Thoracic aorta (tissue), 2 donors: ENCODE results near the gene FKBP15. TPM values are rescaled to one million over a fixed set of nuclear protein-coding genes. Genes with fewer than 3 reads are reported as not detected.

Experiments
- ATAC-seq: fragments of 150-250 bp; one replicate; pipeline ENCODE4 v1.8.0; 2017; ENCODE audit warnings: low read depth; ENCODE audit not compliant: insufficient number of reproducible peaks, low FRiP score
- DNase-seq: peaks from one replicate; pipeline ENCODE4 v3.0.0-alpha.2; 2020; ENCODE audit warnings: low spot score
- H3K27ac ChIP-seq, 2 donors: fragments of 200-600 bp; sonication (generic); 1 replicate in 1 of 2; 2 replicates in 1 of 2; pipeline ENCODE4 v1.5.1; 2016; ENCODE audit warnings: mild to moderate bottlenecking in 2 of 2, moderate library complexity in 2 of 2
- H3K27me3 ChIP-seq: fragments of 200-600 bp; sonication (generic); replicated peaks from 2 replicates; pipeline ENCODE4 v1.6.0; 2016; ENCODE audit warnings: mild to moderate bottlenecking; ENCODE audit not compliant: insufficient read depth
- H3K36me3 ChIP-seq: fragments of 200-600 bp; sonication (generic); one replicate; pipeline ENCODE4 v1.5.1; 2016
- H3K4me1 ChIP-seq, 2 donors: fragments of 200-600 bp; sonication (generic); 1 replicate in 1 of 2; 2 replicates in 1 of 2; pipeline versions ENCODE4 v1.5.1 to v1.6.0; 2016; ENCODE audit warnings: low read depth in 2 of 2, mild to moderate bottlenecking in 1 of 2; ENCODE audit not compliant: control insufficient read depth in 1 of 2
- H3K4me3 ChIP-seq: fragments of 200-600 bp; sonication (generic); 2 replicates; pipeline ENCODE4 v1.5.1; 2016; ENCODE audit warnings: mild to moderate bottlenecking
- H3K9me3 ChIP-seq: fragments of 200-600 bp; sonication (generic); 2 replicates; pipeline ENCODE4 v1.5.1; 2016
- CTCF ChIP-seq: fragments of 200-600 bp; sonication (generic); IDR thresholded peaks from one replicate; pipeline ENCODE4 v1.5.1; 2019; ENCODE audit warnings: antibody characterized with exemption
- total RNA-seq, 2 donors: library from RNA; depleted of rRNA; stranded (reverse); fragments of >200 nt; gene quantifications; one replicate each; pipeline versions ENCODE4 v1.1.0 to v1.2.3, GENCODE V29; 2016

FKBP15 gene
- total RNA-seq, 2 donors from 2014 or later, result 23.3 to 26.4 TPM

GRCh38 chr9:113154946-113155345 lies 66.1 kb downstream of the FKBP15 start:
- Histone ChIP-seq H3K27me3 (no peaks in the 10 kb centered on the region), H3K36me3 (peaks cover 5% of the 10 kb centered on the region), H3K27ac (no peak overlapping the region), H3K9me3 (no peaks in the 10 kb centered on the region), H3K4me3 (no peak overlapping the region), H3K4me1 (peaks cover 4 to 27% of the 10 kb centered on the region in 2 donors)
- no peak for TF ChIP-seq CTCF
- DNase-seq (no peak), ATAC-seq (no peak)

- no peak for ATAC-seq
- peaks cover 4 to 27% of the 10 kb centered on the region in 2 donors for H3K4me1 ChIP-seq
Observed at GRCh38 chr9:113154471-113154870, 66.6 kb downstream of the FKBP15 start.

GRCh38 chr9:113153599-113153998 lies 67.5 kb downstream of the FKBP15 start:
- no peak for ATAC-seq
- no peak for TF ChIP-seq CTCF
- no peak overlapping the region for H3K4me3 ChIP-seq
- peaks cover 4% of the 10 kb centered on the region for H3K36me3 ChIP-seq
- no peaks in the 10 kb centered on the region for H3K27me3 ChIP-seq
- no peak overlapping the region for H3K27ac ChIP-seq
- DNase-seq, result no peak
- H3K9me3 ChIP-seq, result no peaks in the 10 kb centered on the region
- peaks cover 4 to 27% of the 10 kb centered on the region in 2 donors for H3K4me1 ChIP-seq

More at GRCh38 chr9:113154471-113154870, 66.6 kb downstream of the FKBP15 start:
- peaks cover 5% of the 10 kb centered on the region for H3K36me3 ChIP-seq
- no peaks in the 10 kb centered on the region for H3K9me3 ChIP-seq
- no peak overlapping the region for H3K4me3 ChIP-seq
- DNase-seq, result no peak
- H3K27ac ChIP-seq, result no peak overlapping the region
- TF ChIP-seq CTCF, result no peak
- H3K27me3 ChIP-seq, result no peaks in the 10 kb centered on the region

GRCh38 chr9:113152699-113153098 lies 68.4 kb downstream of the FKBP15 start:
- no peaks in the 10 kb centered on the region for H3K9me3 ChIP-seq
- peak overlapping the region in 1 of 2 donors; percentile 75 for H3K27ac ChIP-seq
- no peak for ATAC-seq
- TF ChIP-seq CTCF, result no peak
- no peak for DNase-seq
- H3K27me3 ChIP-seq, result no peaks in the 10 kb centered on the region
- H3K36me3 ChIP-seq, result no peaks in the 10 kb centered on the region
- peaks cover 4 to 27% of the 10 kb centered on the region in 2 donors for H3K4me1 ChIP-seq
- peak overlapping the region; percentile 97 for H3K4me3 ChIP-seq

GRCh38 chr9:113151696-113152630 lies 69.1 kb downstream of the FKBP15 start:
- Histone ChIP-seq H3K4me1 (peaks cover 4 to 27% of the 10 kb centered on the region in 2 donors), H3K27ac (peak overlapping the region; percentile 34 to 75), H3K9me3 (no peaks in the 10 kb centered on the region), H3K36me3 (no peaks in the 10 kb centered on the region), H3K27me3 (no peaks in the 10 kb centered on the region), H3K4me3 (peak overlapping the region; percentile 97)
- TF ChIP-seq CTCF, result no peak
- ATAC-seq, result no peak
- DNase-seq, result no peak
